Ectodermal cell (in vitro differentiated cells): ENCODE measurements around the gene RNASE1.

Experiments
- H3K27ac ChIP-seq: 2 replicates; pipeline ENCODE4 v1.7.0; 2013; ENCODE audit warnings: mild to moderate bottlenecking, low read depth, low read length; ENCODE audit not compliant: insufficient read depth, poor library complexity, severe bottlenecking
- H3K27me3 ChIP-seq: 2 replicates; pipeline ENCODE4 v1.7.0; 2013; ENCODE audit warnings: mild to moderate bottlenecking, low read length; ENCODE audit not compliant: insufficient read depth, control insufficient read depth, poor library complexity, severe bottlenecking
- H3K36me3 ChIP-seq: one replicate; pipeline ENCODE4 v1.7.0; 2013; ENCODE audit warnings: low read length; ENCODE audit not compliant: control insufficient read depth, insufficient read depth
- H3K4me1 ChIP-seq: one replicate; pipeline ENCODE4 v1.7.0; 2013; ENCODE audit warnings: low read length; ENCODE audit not compliant: control insufficient read depth, insufficient read depth
- H3K4me3 ChIP-seq: 2 replicates; pipeline ENCODE4 v1.7.0; 2013; ENCODE audit warnings: low read depth, low read length, control low read depth; ENCODE audit not compliant: insufficient read depth
- H3K9me3 ChIP-seq: 2 replicates; pipeline ENCODE4 v1.7.0; 2013; ENCODE audit warnings: mild to moderate bottlenecking, low read length, moderate library complexity; ENCODE audit not compliant: control insufficient read depth
- WGBS, 2 experiments: methylation state at CpG; one replicate each; pipeline ENCODE4 v1.1.7; 2013; ENCODE audit warnings: missing lambda C conversion rate in 2 of 2; 5-methylcytosine and 5-hydroxymethylcytosine counted together

Gene RNASE1

GRCh38 chr14:20751963-20752562 is 50.6 kb downstream of the RNASE1 start:
- Histone ChIP-seq H3K27me3 (no peaks in the 10 kb centered on the region), H3K27ac (no peak overlapping the region), H3K4me3 (no peak overlapping the region), H3K9me3 (no peaks in the 10 kb centered on the region), H3K36me3 (no peaks in the 10 kb centered on the region), H3K4me1 (no peaks in the 10 kb centered on the region)
- WGBS, 2 experiments, result 94 to 95% methylated on average over 5 of the region's 5 CpGs
